ENCODE results near the gene PILRA. TPM values are rescaled to one million over a fixed set of nuclear protein-coding genes. Genes with fewer than 3 reads are reported as not detected.
A peak's percentile ranks its signal among the peaks of the same experiment; 100 is the strongest.
"Not testable (repeated sequence)": the region's sequence is repeated elsewhere in the genome, so short reads cannot be mapped to it uniquely, and the experiment has no call there.

PILRA gene
- polyA plus RNA-seq (2013, experiment 1 of 2), result 4.9 TPM
- 5.1 TPM for polyA plus RNA-seq (2013, experiment 2 of 2)

DNA sequence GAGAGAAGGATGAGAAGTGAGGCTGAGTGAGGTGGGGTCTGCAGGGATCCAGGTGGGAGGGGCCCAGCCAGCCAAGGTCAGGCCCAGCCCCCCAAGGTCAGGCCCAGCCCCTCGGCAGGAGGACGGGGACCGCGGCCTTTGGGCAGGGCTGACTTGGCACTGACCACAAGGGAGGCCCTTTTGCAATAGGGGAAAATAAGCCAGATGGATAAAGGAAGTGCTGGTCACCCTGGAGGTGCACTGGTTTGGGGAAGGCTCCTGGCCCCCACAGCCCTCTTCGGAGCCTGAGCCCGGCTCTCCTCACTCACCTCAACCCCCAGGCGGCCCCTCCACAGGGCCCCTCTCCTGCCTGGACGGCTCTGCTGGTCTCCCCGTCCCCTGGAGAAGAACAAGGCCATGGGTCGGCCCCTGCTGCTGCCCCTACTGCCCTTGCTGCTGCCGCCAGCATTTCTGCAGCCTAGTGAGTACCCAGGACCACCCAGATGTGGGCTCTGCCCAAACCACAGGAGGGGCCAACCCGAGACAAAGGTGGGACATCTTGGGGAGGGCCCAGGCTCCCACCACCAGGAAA lies at the start of gene PILRA:
PILRA (plus strand) TSS at position 227 of the 571 bp plus-strand sequence; CDS start at position 397, 170 bp downstream.
- Histone ChIP-seq H4K8ac (ENCODE audit: low read depth, low read length) (peak within 1 kb of the TSS; percentile 90), H3K9ac (ENCODE audit: low read depth, low read length, poor library complexity) (peak within 1 kb of the TSS; percentile 24), H3K27ac (replicated peaks; ENCODE audit: low read length) (no peak within 1 kb of the TSS)

DNA sequence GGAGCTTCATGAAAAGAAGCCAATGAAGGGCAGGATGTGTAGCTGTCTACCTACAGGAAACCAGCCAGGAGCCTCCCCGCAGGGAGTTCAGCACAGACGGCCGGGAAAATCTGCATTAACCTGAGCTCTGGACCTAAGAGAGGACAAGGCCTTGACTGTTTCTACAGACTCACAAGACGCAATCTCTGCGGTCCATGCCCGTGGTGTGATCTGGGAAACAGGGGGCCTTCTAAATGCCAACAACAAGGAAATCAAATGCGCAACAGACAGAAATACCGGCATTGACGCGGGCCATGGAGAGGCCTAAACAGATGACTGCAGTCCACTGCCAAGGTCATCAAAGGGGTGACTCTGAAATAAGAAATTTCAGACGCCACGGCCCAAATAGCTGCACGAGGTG lies 49.1 kb upstream of the PILRA start:
- WGBS, 2 donors (ENCODE audit: extremely low coverage in 2 of 2, insufficient read length in 2 of 2, insufficient replicate concordance in 1 of 2), result no CpG with 5 or more reads among the region's 13 CpGs
- not testable (repeated sequence) for H2BK15ac ChIP-seq (ENCODE audit: low read length); H2BK120ac ChIP-seq (ENCODE audit: low read depth, low read length); H2AFZ ChIP-seq (ENCODE audit: low read length); H2AK5ac ChIP-seq (ENCODE audit: low read depth, low read length); H3K27me3 ChIP-seq (ENCODE audit: control insufficient read depth in 3 of 3, insufficient read depth in 3 of 3, low read depth in 1 of 3, low read length in 3 of 3); H3K4me1 ChIP-seq (ENCODE audit: control insufficient read depth in 2 of 2, insufficient read depth in 1 of 2, low read depth in 1 of 2, low read length in 2 of 2); DNase-seq (ENCODE audit: low spot score); H3K27ac ChIP-seq (replicated peaks; ENCODE audit: low read length); H2BK12ac ChIP-seq (ENCODE audit: low read length); H3K9me3 ChIP-seq (replicated peaks in 1 of 2; ENCODE audit: control insufficient read depth in 2 of 2, insufficient read depth in 1 of 2, low read depth in 1 of 2, low read length in 2 of 2); H3K23ac ChIP-seq (ENCODE audit: low read depth, low read length, poor library complexity); H2BK5ac ChIP-seq (ENCODE audit: low read length); H3K4me3 ChIP-seq (ENCODE audit: low read length in 2 of 2); H3K14ac ChIP-seq (ENCODE audit: low read length); H3K4ac ChIP-seq (ENCODE audit: low read length); H3K79me1 ChIP-seq (ENCODE audit: low read depth, low read length); H3K9ac ChIP-seq (ENCODE audit: low read depth, low read length, poor library complexity); H3K18ac ChIP-seq (ENCODE audit: low read length); H4K91ac ChIP-seq (ENCODE audit: low read depth, low read length, poor library complexity); H4K8ac ChIP-seq (ENCODE audit: low read depth, low read length); H3K4me2 ChIP-seq (ENCODE audit: insufficient read depth, low read length, poor library complexity, severe bottlenecking)
- peaks cover 6 to 32% of the 10 kb centered on the region in 2 donors for H3K36me3 ChIP-seq (replicated peaks in 1 of 2; ENCODE audit: control insufficient read depth in 2 of 2, insufficient read depth in 2 of 2, low read length in 2 of 2)

More for the DNA sequence above, at the start of gene PILRA:
- Histone ChIP-seq H3K27me3 (ENCODE audit: control insufficient read depth in 3 of 3, insufficient read depth in 3 of 3, low read depth in 1 of 3, low read length in 3 of 3) (no peaks in the 10 kb centered on the region), H4K91ac (ENCODE audit: low read depth, low read length, poor library complexity) (no peak within 1 kb of the TSS), H2BK120ac (ENCODE audit: low read depth, low read length) (no peak within 1 kb of the TSS), H2BK15ac (ENCODE audit: low read length) (peak within 1 kb of the TSS; percentile 64), H3K4me3 (ENCODE audit: low read length in 2 of 2) (no peak within 1 kb of the TSS), H3K18ac (ENCODE audit: low read length) (peak within 1 kb of the TSS; percentile 93), H3K4ac (ENCODE audit: low read length) (no peak within 1 kb of the TSS), H3K9me3 (replicated peaks in 1 of 2; ENCODE audit: control insufficient read depth in 2 of 2, insufficient read depth in 1 of 2, low read depth in 1 of 2, low read length in 2 of 2) (no peaks in the 10 kb centered on the region), H2BK12ac (ENCODE audit: low read length) (peak within 1 kb of the TSS; percentile 80), H2AFZ (ENCODE audit: low read length) (peak within 1 kb of the TSS; percentile 78), H3K4me1 (ENCODE audit: control insufficient read depth in 2 of 2, insufficient read depth in 1 of 2, low read depth in 1 of 2, low read length in 2 of 2) (peaks cover 16 to 17% of the 10 kb centered on the region in 2 donors), H3K14ac (ENCODE audit: low read length) (no peak within 1 kb of the TSS), H3K23ac (ENCODE audit: low read depth, low read length, poor library complexity) (peak within 1 kb of the TSS; percentile 37), H2BK5ac (ENCODE audit: low read length) (peak within 1 kb of the TSS; percentile 34), H2AK5ac (ENCODE audit: low read depth, low read length) (peak within 1 kb of the TSS; percentile 89), H3K4me2 (ENCODE audit: insufficient read depth, low read length, poor library complexity, severe bottlenecking) (no peak within 1 kb of the TSS), H3K36me3 (replicated peaks in 1 of 2; ENCODE audit: control insufficient read depth in 2 of 2, insufficient read depth in 2 of 2, low read length in 2 of 2) (peaks cover 4 to 5% of the 10 kb centered on the region in 2 donors), H3K79me1 (ENCODE audit: low read depth, low read length) (no peaks in the 10 kb centered on the region)
- DNase-seq (ENCODE audit: low spot score), result no peak
- no CpG with 5 or more reads among the region's 12 CpGs for WGBS, 2 donors (ENCODE audit: extremely low coverage in 2 of 2, insufficient read length in 2 of 2, insufficient replicate concordance in 1 of 2)

DNA sequence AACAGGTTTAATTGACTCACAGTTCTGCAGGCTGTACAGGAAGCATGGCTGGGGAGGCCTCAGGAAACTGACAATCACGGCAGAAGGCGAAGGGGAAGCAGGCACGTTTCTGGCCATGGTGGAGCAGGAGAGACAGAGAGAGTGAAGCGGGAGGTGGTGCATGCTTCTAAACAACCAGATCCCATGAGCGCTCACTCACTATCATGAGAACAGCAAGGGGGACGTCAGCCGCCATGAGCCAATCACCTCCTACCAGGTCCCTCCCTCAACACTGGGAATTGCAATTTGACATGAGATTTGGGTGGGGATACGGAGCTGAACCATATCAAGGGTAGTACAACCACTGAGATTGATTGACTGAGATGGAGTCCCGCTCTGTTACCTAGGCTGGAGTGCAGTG lies 47.6 kb upstream of the PILRA start:
- H2BK15ac ChIP-seq (ENCODE audit: low read length); H3K27ac ChIP-seq (replicated peaks; ENCODE audit: low read length); H2BK120ac ChIP-seq (ENCODE audit: low read depth, low read length); H3K9ac ChIP-seq (ENCODE audit: low read depth, low read length, poor library complexity); H2AFZ ChIP-seq (ENCODE audit: low read length); H3K27me3 ChIP-seq (ENCODE audit: control insufficient read depth in 3 of 3, insufficient read depth in 3 of 3, low read depth in 1 of 3, low read length in 3 of 3); H3K23ac ChIP-seq (ENCODE audit: low read depth, low read length, poor library complexity); H3K14ac ChIP-seq (ENCODE audit: low read length); DNase-seq (ENCODE audit: low spot score); H3K4ac ChIP-seq (ENCODE audit: low read length); H4K8ac ChIP-seq (ENCODE audit: low read depth, low read length); H2BK12ac ChIP-seq (ENCODE audit: low read length); H4K91ac ChIP-seq (ENCODE audit: low read depth, low read length, poor library complexity); H3K79me1 ChIP-seq (ENCODE audit: low read depth, low read length); H2BK5ac ChIP-seq (ENCODE audit: low read length); H3K4me3 ChIP-seq (ENCODE audit: low read length in 2 of 2); H2AK5ac ChIP-seq (ENCODE audit: low read depth, low read length); H3K9me3 ChIP-seq (replicated peaks in 1 of 2; ENCODE audit: control insufficient read depth in 2 of 2, insufficient read depth in 1 of 2, low read depth in 1 of 2, low read length in 2 of 2); H3K18ac ChIP-seq (ENCODE audit: low read length); H3K4me1 ChIP-seq (ENCODE audit: control insufficient read depth in 2 of 2, insufficient read depth in 1 of 2, low read depth in 1 of 2, low read length in 2 of 2); H3K4me2 ChIP-seq (ENCODE audit: insufficient read depth, low read length, poor library complexity, severe bottlenecking): not testable (repeated sequence)
- WGBS, 2 donors (ENCODE audit: extremely low coverage in 2 of 2, insufficient read length in 2 of 2, insufficient replicate concordance in 1 of 2), result no CpG with 5 or more reads among the region's 9 CpGs
- peaks cover 2 to 29% of the 10 kb centered on the region in 2 donors for H3K36me3 ChIP-seq (replicated peaks in 1 of 2; ENCODE audit: control insufficient read depth in 2 of 2, insufficient read depth in 2 of 2, low read length in 2 of 2)

DNA sequence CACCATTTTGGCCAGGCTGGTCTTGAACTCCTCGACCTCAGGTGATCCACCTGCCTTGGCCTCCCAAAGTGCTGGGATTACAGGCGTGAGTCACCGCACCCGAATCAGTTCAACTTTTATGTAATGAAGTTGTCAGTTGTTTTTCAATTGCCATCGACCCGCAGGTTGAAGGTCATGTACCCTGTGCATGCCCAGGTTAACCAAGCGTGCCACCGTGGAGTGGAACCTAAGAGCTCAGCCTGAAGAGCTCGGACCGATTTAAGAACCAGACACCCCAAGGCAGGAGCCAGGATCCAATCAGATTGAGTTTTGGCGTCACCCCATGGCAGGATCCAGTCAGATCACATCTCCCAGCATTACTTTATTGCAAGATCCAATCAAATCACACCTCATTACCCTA lies 46.4 kb upstream of the PILRA start:
- not testable (repeated sequence) for H3K23ac ChIP-seq (ENCODE audit: low read depth, low read length, poor library complexity); H2BK5ac ChIP-seq (ENCODE audit: low read length); H4K8ac ChIP-seq (ENCODE audit: low read depth, low read length); H3K18ac ChIP-seq (ENCODE audit: low read length); H2AFZ ChIP-seq (ENCODE audit: low read length); H4K91ac ChIP-seq (ENCODE audit: low read depth, low read length, poor library complexity); H3K4me2 ChIP-seq (ENCODE audit: insufficient read depth, low read length, poor library complexity, severe bottlenecking); H3K4me3 ChIP-seq (ENCODE audit: low read length in 2 of 2); H3K9me3 ChIP-seq (replicated peaks in 1 of 2; ENCODE audit: control insufficient read depth in 2 of 2, insufficient read depth in 1 of 2, low read depth in 1 of 2, low read length in 2 of 2); H3K27ac ChIP-seq (replicated peaks; ENCODE audit: low read length); H3K14ac ChIP-seq (ENCODE audit: low read length); H3K4ac ChIP-seq (ENCODE audit: low read length); DNase-seq (ENCODE audit: low spot score); H2BK15ac ChIP-seq (ENCODE audit: low read length); H3K79me1 ChIP-seq (ENCODE audit: low read depth, low read length); H2BK120ac ChIP-seq (ENCODE audit: low read depth, low read length); H3K9ac ChIP-seq (ENCODE audit: low read depth, low read length, poor library complexity); H2AK5ac ChIP-seq (ENCODE audit: low read depth, low read length); H2BK12ac ChIP-seq (ENCODE audit: low read length); H3K27me3 ChIP-seq (ENCODE audit: control insufficient read depth in 3 of 3, insufficient read depth in 3 of 3, low read depth in 1 of 3, low read length in 3 of 3); H3K4me1 ChIP-seq (ENCODE audit: control insufficient read depth in 2 of 2, insufficient read depth in 1 of 2, low read depth in 1 of 2, low read length in 2 of 2)
- peaks cover 2 to 28% of the 10 kb centered on the region in 2 donors for H3K36me3 ChIP-seq (replicated peaks in 1 of 2; ENCODE audit: control insufficient read depth in 2 of 2, insufficient read depth in 2 of 2, low read length in 2 of 2)
- no CpG with 5 or more reads among the region's 11 CpGs for WGBS, 2 donors (ENCODE audit: extremely low coverage in 2 of 2, insufficient read length in 2 of 2, insufficient replicate concordance in 1 of 2)
